Epithelial cell of esophagus (primary cell): ENCODE results near the gene DCDC2C.

Experiments used
- DNase-seq: peaks from one replicate; pipeline ENCODE4 v3.0.0; 2010; ENCODE audit warnings: low read depth
- H3K4me3 ChIP-seq: 2 replicates; pipeline ENCODE4 v1.5.1; 2011; ENCODE audit warnings: mild to moderate bottlenecking, low read length, control low read depth
- CTCF ChIP-seq: IDR thresholded peaks from 2 replicates; pipeline ENCODE4 v1.5.1; 2011; ENCODE audit warnings: low read depth, mild to moderate bottlenecking, low read length, control low read depth, inconsistent platforms; ENCODE audit not compliant: insufficient read depth; ENCODE audit errors: missing control alignments

The DCDC2C gene

GRCh38 chr2:3696545-3696944, 6.8 kb upstream of the DCDC2C start:
- no peak overlapping the region for H3K4me3 ChIP-seq
- no peak for DNase-seq
- no peak for TF ChIP-seq CTCF

- no peak for TF ChIP-seq CTCF
- H3K4me3 ChIP-seq, result no peak overlapping the region
- no peak for DNase-seq
These were observed 2.3 kb upstream of the DCDC2C start for GRCh38 chr2:3701071-3701470.

GRCh38 chr2:3703757-3704355, 481 bp downstream of the DCDC2C start:
- DNase-seq, result no peak
- H3K4me3 ChIP-seq, result no peak overlapping the region
- TF ChIP-seq CTCF, result no peak

GRCh38 chr2:3704692-3705091, 1.3 kb downstream of the DCDC2C start:
- no peak overlapping the region for H3K4me3 ChIP-seq
- no peak for DNase-seq
- TF ChIP-seq CTCF, result no peak

- H3K4me3 ChIP-seq, result no peak overlapping the region
- no peak for TF ChIP-seq CTCF
- no peak for DNase-seq
These were observed 2.4 kb downstream of the DCDC2C start for GRCh38 chr2:3705782-3706181.

- TF ChIP-seq CTCF, result no peak
- H3K4me3 ChIP-seq, result no peak overlapping the region
- no peak for DNase-seq
These were observed 3.5 kb downstream of the DCDC2C start for GRCh38 chr2:3706892-3707291.

- DNase-seq, result no peak
- no peak for TF ChIP-seq CTCF
These were observed 5.2 kb downstream of the DCDC2C start for GRCh38 chr2:3708576-3708975.

More at GRCh38 chr2:3708576-3708975, 5.2 kb downstream of the DCDC2C start:
- no peak overlapping the region for H3K4me3 ChIP-seq
